Measurements from ENCODE around the gene ARID5B.
"Not testable (repeated sequence)": the region's sequence is repeated elsewhere in the genome, so short reads cannot be mapped to it uniquely, and the experiment has no call there.

The ARID5B gene

DNA sequence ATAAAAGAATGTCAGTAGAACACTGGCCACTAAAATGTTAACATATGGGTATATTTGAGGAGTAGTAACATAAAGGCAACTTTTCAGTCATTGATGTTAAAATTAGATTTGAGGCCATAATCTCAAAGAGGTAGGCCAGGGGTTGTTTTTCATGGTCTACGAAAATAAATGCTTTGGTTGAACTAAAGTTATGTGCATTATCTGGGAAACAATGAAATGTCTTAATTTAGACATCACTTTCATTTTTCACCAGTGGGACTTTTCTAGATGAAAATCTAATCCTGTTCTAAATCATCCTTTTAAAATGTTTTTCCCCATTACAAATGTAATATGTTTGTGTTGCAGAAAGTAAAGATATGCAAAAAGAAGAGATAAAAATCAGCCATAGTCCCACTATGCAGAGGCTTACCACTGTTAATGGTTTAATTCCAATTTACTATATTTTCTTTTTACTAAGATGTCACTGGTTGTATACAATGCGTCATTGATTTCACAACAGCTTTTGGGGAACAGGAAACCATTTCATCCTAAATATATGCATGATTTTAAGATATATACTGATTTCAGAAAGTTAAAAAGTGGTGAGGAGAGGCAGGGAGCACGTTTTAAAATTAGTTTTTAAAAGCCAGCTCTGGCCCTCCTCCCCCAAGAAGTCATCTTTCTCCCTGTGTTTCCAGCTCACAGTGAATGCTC is 64.3 kb downstream of the ARID5B start:
- DNase-seq, result no peak

DNA sequence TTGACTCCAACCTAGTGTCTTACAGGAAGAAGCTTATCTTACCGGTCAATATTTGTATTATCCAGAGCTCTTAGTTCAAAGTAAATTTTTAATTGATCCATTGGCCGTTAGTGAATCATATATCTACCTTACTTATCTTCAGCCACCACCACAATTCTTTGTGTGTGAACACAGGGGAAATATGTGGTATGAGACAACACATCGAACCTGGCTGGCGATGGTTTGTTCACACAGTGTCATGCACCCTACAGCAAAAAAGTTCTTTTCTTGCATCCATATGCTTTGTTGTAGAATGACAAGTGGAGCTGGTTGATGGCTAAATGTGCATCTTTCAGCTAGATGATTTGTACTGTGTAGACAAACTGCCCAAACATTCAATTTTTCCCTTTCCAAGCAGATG is 65.8 kb downstream of the ARID5B start:
- DNase-seq, result no peak

DNA sequence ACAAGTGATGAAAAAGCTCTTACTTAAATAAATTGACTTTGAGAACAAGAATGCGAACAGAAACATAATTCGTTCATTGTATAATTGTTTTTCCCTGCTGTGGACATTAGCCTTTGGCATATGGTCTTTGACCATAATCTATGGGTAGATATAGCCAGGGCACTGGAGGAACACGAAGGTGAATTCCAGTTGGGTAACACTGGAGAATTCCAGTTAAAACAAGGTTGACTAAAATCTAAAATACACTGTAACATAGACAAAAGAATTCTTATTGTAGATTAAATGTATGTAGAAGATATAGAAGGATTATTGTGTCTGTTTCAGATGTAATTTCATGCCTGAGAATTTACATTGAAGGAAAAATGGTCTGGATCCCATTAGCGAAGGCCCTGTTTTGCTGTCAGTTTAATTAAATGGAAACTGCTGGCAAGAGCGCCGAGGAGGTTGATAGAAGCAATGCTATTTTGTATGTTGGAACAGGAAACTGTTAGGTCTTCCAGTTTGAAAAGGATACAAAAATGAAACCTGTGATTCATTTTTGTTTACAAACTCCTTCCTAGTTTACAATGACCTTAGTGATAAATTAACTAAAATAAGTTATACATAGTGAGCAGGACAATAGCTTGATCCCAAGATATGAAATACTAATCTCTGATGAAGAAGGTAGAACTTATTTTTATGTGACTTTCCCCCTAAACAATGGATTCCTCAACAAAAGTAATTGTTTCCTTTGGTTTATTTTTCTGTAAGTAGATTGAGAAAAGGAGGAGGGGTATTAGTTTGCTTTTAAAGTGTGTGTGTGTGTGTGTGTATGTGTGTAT is 68.9 kb downstream of the ARID5B start:
- DNase-seq, result no peak

DNA sequence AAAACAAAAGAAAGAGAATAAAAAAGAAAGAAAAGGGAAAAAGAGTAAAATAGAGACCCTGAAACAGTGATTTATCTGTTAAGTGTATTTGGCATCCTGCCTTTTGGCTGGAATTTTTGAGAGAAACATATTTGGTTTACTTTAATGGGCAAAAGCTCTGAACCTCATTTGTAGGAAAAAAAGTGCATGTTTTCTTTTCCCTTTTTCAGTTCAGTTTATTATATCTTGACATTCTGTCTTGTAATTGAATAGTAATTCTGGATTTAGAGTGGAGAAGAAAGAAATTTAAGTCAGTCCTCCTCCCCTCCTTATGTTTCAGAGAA is 69.5 kb downstream of the ARID5B start:
- DNase-seq, result no peak

DNA sequence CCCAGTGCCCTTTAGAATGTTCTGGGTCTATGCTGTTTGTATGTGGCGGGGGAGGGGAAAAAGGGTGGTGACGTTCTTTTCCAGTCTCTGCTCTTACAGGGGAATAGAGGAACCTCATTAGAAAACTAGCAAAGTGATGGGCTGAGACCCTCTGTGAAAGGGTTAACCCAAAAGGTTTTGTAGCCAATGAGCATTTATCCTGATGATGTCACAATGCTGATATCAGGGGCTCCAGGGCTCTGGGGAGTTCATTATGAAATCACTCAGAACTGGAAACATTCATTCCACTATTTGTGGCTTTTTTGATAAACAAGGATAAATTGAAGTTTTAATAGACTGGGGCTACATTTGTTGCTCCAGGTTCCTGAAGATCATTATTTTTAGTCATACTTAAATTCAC is 71.7 kb downstream of the ARID5B start:
- DNase-seq, result no peak

DNA sequence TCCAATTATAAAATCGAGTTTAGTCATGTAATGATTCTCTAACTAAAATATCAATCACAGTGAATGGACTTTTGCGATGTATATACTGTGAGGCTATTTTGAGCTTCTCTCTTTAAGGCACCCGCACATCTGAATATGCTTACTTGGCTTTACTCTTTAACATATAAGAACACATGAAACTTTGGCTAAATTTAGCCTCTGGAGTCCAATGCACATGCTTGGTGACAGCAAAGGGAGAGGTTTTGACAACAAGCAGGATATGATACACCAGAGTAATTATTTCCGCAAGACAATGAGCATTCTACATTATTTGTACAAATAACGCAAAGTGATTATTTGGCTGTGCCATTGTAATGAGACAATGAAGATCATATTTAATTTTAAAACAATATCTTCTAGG is 72.4 kb downstream of the ARID5B start:
- no peak for DNase-seq

DNA sequence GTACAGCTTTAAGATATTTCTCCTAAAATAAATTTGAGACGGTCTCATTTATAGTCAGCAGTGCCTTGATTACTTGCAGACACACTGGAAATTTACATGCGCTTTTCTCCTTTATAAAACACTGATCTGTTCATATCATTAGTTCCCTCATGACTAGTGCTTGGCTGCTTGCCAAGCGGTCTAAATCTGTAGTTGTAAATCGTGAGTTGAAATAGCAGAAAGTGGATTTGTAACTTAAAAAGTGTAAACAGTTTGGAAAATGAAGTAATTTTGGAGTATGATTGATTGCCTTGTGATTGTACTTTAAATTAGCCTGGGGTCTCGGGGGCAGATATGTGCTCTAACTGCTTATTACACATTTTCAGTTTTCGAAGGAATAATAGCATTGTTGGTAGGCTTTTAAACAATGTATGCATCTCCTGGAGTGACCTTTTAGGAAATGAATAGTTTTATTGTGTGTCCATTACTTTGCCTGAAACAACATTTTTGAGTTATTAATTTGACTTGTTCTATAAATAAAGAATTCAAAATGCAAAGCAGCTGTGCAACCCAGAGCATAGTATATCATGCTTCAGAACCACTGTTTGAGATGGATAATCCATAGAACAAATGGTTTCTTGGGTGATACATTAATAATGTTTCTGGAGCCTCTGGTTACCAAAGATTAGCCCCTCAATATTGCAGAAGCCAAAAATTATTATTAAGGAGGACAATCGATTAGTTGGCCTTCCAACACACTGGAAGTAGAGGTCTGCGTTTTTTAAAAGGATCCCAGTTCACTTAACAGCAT is 73.3 kb downstream of the ARID5B start:
- DNase-seq, result no peak

DNA sequence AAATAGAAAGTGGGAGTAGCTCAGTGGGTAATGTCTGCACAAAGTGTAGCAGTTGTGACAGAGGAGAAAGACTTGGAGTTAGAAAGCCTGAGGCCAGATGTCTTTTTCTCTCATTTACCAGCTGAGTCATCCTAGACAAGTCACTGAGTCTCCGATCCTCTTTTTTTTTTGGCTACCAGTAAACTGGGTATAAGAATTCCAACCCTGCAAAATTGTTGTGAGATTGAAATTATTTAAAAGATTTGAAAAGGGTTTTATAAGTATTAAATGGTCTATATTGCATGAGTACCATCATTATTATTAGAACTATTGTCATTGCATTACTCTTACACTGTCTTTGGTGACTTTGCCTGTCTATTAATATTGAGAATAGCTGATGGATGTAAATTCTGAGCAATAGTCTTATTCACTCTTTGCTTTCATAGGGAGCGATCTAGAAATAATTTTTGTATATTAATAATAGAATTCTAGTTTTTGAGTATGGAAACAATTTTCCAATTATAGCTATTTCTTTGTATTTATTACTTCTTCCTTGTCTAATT is 74.0 kb downstream of the ARID5B start:
- no peak for DNase-seq

DNA sequence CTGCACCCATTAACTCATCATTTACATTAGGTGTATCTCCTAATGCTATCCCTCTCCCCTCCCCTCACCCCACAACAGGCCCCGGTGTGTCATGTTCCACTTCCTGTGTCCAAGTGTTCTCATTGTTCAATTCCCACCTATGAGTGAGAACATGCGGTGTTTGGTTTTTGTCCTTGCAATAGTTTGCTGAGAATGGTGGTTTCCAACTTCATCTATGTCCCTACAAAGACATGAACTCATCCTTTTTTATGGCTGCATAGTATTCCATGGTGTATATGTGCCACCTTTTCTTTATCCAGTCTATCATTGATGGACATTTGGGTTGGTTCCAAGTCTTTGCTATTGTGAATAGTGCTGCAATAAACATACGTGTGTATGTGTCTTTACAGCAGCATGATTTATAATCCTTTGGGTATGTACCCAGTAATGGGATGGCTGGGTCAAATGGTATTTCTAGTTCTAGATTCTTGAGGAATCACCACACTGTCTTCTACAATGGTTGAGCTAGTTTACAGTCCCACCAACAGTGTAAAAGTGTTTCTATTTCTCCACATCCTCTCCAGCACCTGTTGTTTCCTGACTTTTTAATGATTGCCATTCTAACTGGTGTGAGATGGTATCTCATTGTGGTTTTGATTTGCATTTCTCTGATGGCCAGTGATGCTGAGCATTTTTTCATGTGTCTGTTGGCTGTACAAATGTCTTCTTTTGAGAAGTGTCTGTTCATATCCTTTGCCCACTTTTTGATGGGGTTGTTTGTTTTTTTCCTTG is 75.6 kb downstream of the ARID5B start:
- not testable (repeated sequence) for DNase-seq

DNA sequence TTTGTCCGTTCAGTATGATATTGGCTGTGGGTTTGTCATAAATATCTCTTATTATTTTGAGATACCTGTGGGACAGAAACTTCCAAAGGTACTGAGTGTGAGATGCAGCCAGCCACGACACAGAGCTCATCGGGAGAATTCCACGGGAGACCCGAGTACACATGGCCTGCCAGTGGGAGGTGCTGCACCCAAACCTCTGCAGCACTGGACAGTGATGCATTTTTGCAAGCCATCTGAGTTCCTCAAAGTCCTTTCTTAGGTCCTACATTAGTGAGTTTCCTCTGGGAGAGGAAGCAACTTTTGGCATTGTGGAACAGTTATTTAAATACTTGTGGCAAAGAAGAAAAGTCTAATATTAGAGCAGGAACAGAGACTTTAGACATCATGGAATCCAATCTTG is 77.5 kb downstream of the ARID5B start:
- DNase-seq, result no peak

DNA sequence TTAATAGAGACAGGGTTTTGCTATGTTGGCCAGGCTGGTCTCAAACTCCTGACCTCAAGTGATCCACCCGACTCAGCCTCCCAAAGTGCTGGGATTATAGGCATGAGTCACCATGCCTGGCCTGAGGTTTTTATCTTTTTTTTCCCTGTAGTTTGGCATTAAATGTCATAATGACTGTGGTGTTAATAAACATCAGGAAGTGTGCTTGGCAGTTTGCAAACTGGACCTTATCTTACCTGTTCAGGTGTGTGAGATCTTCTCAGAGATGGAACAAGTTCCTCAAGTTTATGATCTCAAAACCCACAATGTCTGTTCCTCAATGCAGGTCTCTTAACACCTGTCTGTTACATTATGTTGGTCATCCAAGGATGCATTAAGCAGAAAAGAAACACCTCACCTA is 80.0 kb downstream of the ARID5B start:
- no peak for DNase-seq

DNA sequence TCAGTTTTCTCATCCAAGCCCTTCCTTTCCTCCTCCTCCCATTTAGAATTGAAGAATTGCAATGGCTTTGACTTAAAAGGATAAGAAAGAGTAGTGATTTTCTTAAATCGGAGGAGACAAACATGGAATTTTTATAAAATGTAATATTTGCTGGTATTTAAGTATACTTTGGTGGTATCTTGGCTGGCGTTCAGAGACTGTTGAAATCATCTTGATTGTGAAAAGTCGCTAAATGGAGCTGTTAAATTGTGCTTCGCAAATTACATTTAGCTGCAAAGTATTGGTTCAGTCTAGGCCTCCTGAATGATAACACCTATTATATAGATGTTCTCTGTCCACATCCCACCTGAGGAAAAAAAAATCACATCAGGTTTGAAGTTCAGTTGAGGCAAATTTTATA is 81.8 kb downstream of the ARID5B start:
- no peak for DNase-seq

DNA sequence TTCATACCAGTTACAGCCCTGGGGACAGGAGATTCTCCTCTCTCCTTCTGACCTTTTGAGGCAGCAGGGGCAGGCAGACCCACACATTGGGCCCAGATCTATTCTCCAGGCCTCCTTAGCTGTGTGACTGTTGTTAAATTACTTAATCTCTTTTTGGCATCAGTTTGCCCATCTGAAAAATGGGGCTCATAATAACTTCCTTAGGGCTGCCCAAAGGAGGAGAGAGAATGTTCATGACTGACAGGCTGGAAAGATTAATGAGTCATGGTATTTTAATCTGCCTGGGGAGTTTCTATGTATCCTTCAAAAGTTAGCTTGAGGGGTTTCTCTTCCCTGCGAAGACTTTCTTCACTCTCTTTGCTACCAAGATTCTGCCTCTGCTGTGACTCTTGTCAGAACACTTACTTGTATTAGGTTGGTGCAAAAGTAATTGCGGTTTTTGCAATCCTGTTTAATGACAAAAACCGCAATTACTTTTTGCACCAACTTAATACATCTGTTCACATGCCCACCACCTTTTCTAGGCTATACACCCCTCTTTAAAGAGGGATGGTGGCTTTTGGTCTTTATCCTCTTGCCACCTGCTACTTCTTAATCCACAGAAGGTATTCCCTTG is 83.4 kb downstream of the ARID5B start:
- DNase-seq, result no peak

DNA sequence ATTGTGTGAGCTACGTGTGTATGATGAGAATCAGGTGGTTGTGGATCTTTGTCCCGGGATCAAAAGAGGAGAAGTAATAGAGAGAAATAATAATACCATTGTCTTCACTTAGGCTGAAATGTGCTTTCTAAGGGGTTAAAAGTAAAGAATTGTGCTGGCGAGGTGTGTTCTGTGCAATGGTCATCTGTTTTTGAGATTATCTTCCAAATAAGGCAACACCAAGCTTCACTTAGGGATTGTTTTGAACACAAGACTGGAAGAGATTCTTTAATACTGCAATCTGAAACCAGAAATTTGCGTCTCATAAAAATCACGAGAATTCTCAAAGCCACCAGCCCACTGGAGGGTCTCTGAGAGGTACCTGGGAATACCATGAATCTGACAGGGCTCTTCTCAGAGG is 84.2 kb downstream of the ARID5B start:
- DNase-seq, result no peak

DNA sequence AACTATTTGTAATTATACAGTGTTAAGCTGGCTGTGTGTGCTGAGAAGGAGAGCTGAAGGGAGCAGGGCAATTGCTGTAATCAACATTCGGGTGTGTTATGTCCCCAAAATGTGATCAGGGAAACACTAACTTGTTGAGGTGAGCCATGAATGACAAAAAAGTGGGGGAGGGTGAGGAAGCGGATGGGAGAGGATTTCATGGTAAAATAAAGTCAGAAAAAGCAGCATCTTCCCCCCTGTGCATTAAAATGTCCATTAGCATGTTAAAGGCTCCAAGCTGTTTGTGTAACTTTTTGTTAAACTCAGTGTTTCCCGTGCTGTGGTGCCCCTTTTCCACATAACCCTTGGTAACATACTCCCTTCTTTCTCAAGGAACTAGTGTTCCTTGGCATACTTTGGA is 84.9 kb downstream of the ARID5B start:
- no peak for DNase-seq

DNA sequence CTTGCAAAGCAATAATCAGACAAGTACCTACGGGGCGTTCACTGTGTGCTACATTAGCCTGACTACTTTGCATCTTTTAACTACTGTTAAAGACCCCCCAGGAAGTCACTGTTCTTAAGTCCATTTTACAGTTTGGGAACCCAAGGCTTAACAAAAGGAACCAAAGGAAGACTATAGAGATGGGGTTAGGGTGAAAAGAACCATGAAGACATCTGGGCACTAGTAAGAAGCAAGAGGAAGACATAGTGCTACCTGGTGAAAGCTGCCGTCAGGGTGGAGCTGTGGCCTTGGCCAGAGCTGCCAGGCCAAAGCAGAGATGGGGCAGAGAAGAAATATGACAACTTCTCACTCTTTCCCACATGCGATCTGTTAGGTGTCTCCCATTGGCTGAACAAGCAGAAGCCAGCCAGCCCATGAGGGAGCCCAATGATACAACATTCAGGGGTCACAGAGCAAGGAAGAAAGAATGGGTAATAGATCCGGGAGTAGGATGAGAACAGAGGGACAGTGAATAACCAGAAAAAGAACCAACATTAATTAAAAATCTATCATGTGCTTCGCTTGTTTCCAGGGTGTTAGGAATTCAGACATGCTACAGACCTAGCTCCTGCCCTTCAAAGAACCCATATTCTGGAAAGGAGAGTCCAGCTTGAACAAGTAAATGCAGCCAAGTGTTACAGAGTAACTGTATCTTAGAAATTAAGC is 85.4 kb downstream of the ARID5B start:
- DNase-seq, result no peak

DNA sequence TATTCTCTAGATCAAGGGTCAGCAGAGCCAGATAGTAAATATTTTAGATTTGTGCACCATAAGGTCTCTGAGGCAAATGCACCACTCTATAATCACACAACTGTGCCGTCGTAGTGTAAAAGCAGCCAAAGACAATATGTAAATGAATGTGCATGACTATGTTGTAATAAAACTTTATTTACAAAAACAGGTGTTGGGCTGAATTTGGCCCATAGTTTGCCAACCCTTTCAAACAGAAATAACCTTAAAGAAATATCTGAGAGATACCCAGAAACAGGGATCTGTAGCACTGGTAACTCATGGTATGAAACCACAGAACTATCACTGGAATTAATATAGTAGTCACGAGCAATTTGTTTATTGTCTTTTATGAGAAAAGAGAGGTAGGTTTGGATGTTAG is 86.0 kb downstream of the ARID5B start:
- no peak for DNase-seq

DNA sequence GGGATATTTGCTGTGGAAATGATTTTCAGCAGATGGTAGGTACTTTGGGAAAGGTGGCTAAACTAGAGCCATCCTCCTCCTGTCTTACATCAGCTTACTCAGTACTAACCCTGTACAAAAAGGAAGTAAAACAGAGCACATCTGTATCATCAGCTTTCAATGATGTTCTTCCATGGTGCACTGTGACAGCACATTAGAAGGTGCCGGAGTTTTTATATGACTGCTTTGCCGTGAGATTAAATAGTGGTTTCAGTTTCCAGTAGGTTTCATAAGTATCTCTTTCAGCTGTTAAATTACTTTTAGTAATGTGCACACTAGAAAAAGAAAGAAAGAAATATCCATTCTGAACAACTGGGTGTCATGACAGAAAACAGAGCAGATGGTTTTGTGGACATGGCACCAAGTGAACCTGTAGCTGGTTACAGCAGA is 86.5 kb downstream of the ARID5B start:
- peak in 1 of 2 donors; percentile 35 for DNase-seq

DNA sequence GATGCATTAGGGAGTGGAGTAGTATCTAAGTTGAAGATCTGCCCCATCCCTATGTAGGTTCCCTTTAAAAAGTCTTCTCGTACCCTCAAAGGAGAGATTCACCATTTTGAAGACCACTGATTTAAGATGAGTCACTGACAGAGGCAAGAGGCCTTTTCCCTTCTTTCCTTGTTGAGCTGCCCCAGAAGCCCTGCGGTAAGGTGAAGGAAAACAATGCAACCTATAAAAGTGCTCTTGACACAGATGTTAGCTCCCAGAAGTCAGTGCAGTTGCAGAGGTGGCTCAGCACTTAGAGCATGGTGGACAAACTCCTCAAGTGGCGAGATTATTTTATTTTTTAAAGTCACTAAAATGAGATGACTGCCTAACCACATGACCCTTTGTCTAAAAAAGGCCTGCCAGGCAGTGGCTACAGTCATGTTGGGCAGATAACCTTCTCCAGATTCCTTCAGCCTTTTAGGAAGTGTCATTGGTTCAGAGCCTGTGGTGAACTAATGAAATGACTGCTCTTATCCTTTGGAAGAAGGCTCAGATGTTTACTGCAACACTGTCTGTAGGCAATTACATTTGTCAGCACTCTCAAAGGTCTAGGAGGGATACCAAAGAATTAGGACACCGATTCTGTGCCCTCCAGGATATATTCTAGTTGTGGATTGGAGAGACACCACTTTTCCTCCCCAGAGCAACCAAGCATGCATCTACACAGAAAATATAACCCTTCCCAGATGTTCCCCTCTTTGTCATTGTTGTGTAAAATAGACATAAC is 88.7 kb downstream of the ARID5B start:
- no peak for DNase-seq

DNA sequence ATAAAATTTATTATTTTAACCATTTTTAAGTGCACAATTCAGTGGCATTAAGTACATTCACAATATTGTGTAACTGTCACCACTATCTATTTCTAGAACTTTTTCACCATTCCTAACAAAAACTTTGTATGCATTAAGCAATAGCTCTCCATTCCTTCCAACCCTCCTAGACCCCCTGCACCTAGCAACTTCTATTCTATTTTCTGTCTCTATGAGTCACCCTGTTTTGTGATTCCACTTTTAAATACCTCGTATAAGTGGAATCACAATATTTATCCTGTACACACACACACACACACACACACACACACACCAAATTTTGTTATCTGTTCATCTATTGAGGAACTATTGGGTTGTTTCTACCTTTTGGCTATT is 89.2 kb downstream of the ARID5B start:
- DNase-seq, result no peak

DNA sequence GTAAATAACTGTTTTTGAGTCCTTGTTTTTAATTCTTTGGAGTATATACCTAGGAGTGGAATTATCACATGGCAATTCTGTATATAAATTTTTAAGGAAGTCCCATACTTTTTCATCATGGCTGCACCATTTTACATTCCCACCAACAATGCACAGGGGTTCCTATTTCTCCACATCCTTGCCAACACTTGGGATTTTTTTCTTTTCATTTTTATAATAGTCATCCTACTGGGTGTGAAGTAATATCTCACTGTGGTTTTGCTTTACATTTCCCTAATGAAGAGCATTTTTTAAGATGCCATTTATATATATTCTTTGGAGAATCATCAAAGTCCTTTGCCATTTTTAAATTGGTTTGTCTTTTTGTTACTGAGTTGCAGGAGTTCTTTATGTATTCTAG is 89.7 kb downstream of the ARID5B start:
- no peak for DNase-seq

All from stimulated activated CD4-positive, alpha-beta T cell treated with anti-CD3 and anti-CD28 coated beads, Interleukin-2, amount 100 ng/mL, for 24 hours (primary cell).